ENCODE measurements around the gene SYP.

Gene SYP

GRCh38 chrX:49163555-49164419 lies 36.2 kb downstream of the SYP start (continued):
- peak; percentile 93 for TF ChIP-seq ZNF398 (tag by site-specific recombination; IDR thresholded peaks at IDR 0.05)
- no peak for TF ChIP-seq ELK4 (IDR thresholded peaks at IDR 0.05; ENCODE audit: borderline replicate concordance, low read depth, low read length)
- TF ChIP-seq ZXDB (tag by site-specific recombination; IDR thresholded peaks at IDR 0.05) = peak; percentile 71
- no peak for TF ChIP-seq ZNF2 (tag by site-specific recombination; IDR thresholded peaks at IDR 0.05)
- peak; percentile 15; the same call in 1 of the 2 replicates for TF ChIP-seq ZNF324 (tag by site-specific recombination; IDR thresholded peaks at IDR 0.05)
- peak; percentile 66; the same call in 1 of the 2 replicates for TF ChIP-seq ZNF366 (tag by site-specific recombination; conservative IDR thresholded peaks at IDR 0.05)
- peak; percentile 48; the same call in 1 of the 2 replicates for TF ChIP-seq ZBTB8A (tag by site-specific recombination; IDR thresholded peaks at IDR 0.05)
- TF ChIP-seq ZSCAN5A (tag by site-specific recombination; IDR thresholded peaks at IDR 0.05) = no peak
- peak; percentile 41; the same call in 1 of the 2 replicates for TF ChIP-seq ZNF629 (tag by site-specific recombination; IDR thresholded peaks at IDR 0.05)
- TF ChIP-seq GLIS1 (tag by site-specific recombination; IDR thresholded peaks at IDR 0.05) = peak; percentile 63; the same call in 1 of the 2 replicates
- TF ChIP-seq ZNF335 (tag by site-specific recombination; conservative IDR thresholded peaks at IDR 0.05) = peak; percentile 91
- 0 out of 2 replicates have a peak, but pooled peaks have one; percentile 65 for TF ChIP-seq ZNF561 (tag by site-specific recombination; IDR thresholded peaks at IDR 0.05; ENCODE audit: borderline replicate concordance)
- no peak for TF ChIP-seq FEZF1 (tag by site-specific recombination; IDR thresholded peaks at IDR 0.05)
- TF ChIP-seq ZBTB26 (tag by site-specific recombination; optimal IDR thresholded peaks at IDR 0.05) = peak; percentile 55
- TF ChIP-seq ZNF121 (tag by site-specific recombination; IDR thresholded peaks at IDR 0.05) = peak; percentile 38; the same call in 1 of the 2 replicates
- TF ChIP-seq CTCF (tag by site-specific recombination; IDR thresholded peaks at IDR 0.05) = peak; percentile 52; the same call in 1 of the 2 replicates
- TF ChIP-seq ZSCAN30 (tag by site-specific recombination; IDR thresholded peaks at IDR 0.05) = peak; percentile 62; the same call in 1 of the 2 replicates
- TF ChIP-seq ZNF16 (tag by site-specific recombination; IDR thresholded peaks at IDR 0.05; ENCODE audit: low read depth) = peak; percentile 59; the same call in 1 of the 2 replicates
- peak; percentile 63 for TF ChIP-seq ZNF24 (tag by site-specific recombination; IDR thresholded peaks at IDR 0.05)
- TF ChIP-seq GFI1B (tag by site-specific recombination; IDR thresholded peaks at IDR 0.05) = no peak
- no peak for TF ChIP-seq REST (tag by site-specific recombination; IDR thresholded peaks at IDR 0.05)
- TF ChIP-seq KLF1 (tag by site-specific recombination; IDR thresholded peaks at IDR 0.05) = peak; percentile 73
- peak; percentile 88 for TF ChIP-seq ZBTB10 (tag by site-specific recombination; IDR thresholded peaks at IDR 0.05)
- TF ChIP-seq ZNF660 (tag by site-specific recombination; IDR thresholded peaks at IDR 0.05) = peak; percentile 51; the same call in 1 of the 2 replicates
